Panc1 (cell line): ENCODE results near the gene LAYN. TPM values are rescaled to one million over a fixed set of nuclear protein-coding genes. Genes with fewer than 3 reads are reported as not detected.
A peak's percentile ranks its signal among the peaks of the same experiment; 100 is the strongest.

Experiments used
- ATAC-seq: fragments of 200-7000 bp; cut with Tn5 transposase; 2 replicates; pipeline ENCODE4 v1.9.1; 2020; ENCODE audit warnings: mild to moderate bottlenecking, moderate library complexity
- BruUV-seq: library from RNA; stranded (reverse); fragments of 400-500 nt; replicated peaks from 2 replicates; lab custom pipeline; 2021; lab: Mats Ljungman, UMichigan
- CTCF ChIA-PET: fragments of 300-600 bp; sonication (Branson Sonifier 250); formaldehyde crosslinking; loops from one replicate; lab custom pipeline; 2022; ENCODE audit warnings: antibody characterized with exemption; lab: Charles Lee
- POLR2A ChIA-PET: fragments of 300-600 bp; sonication (Branson Sonifier 250); formaldehyde crosslinking; loops from one replicate; lab custom pipeline; 2022; ENCODE audit warnings: antibody characterized with exemption; lab: Charles Lee
- DNase-seq: peaks from one replicate; pipeline ENCODE4 v3.0.0-alpha.2; 2010; ENCODE audit warnings: low read depth, low spot score
- H3K27ac ChIP-seq: 2 replicates; pipeline ENCODE4 v1.5.1; 2011; ENCODE audit warnings: mild to moderate bottlenecking, low read length, inconsistent platforms
- H3K27me3 ChIP-seq: fragments of 200-500 bp; sonication (Bioruptor generic); 2 replicates; pipeline ENCODE4 v1.6.0; 2014; ENCODE audit warnings: low read length, inconsistent platforms; ENCODE audit not compliant: control insufficient read depth, insufficient read depth
- H3K36me3 ChIP-seq: fragments of 200-500 bp; sonication (Bioruptor generic); 2 replicates; pipeline ENCODE4 v1.5.1; 2014; ENCODE audit warnings: inconsistent platforms, mild to moderate bottlenecking, low read length, moderate library complexity; ENCODE audit not compliant: control insufficient read depth, insufficient read depth
- H3K4me1 ChIP-seq: 2 replicates; pipeline ENCODE4 v1.5.1; 2011; ENCODE audit warnings: inconsistent platforms, mild to moderate bottlenecking, low read length, moderate library complexity; ENCODE audit not compliant: control insufficient read depth, insufficient read depth
- H3K4me3 ChIP-seq, 2 experiments: 2 replicates each; pipeline ENCODE4 v1.5.1; 2011 to 2012; ENCODE audit warnings: low read depth in 2 of 2, low read length in 2 of 2, mild to moderate bottlenecking in 2 of 2, inconsistent platforms in 1 of 2, moderate library complexity in 1 of 2
- H3K9me3 ChIP-seq: fragments of 200-500 bp; sonication (Bioruptor generic); 2 replicates; pipeline ENCODE4 v1.5.1; 2014; ENCODE audit warnings: low read depth, mild to moderate bottlenecking, inconsistent platforms, low read length, moderate library complexity; ENCODE audit not compliant: control insufficient read depth, insufficient read depth
- POLR2AphosphoS5 ChIP-seq: IDR thresholded peaks from 2 replicates; pipeline ENCODE4 v1.6.1; 2012; ENCODE audit warnings: mild to moderate bottlenecking, low read depth, low read length, moderate library complexity
- SIN3A ChIP-seq: IDR thresholded peaks from 2 replicates; pipeline ENCODE4 v1.6.1; 2012; ENCODE audit warnings: low read depth, mild to moderate bottlenecking, low read length, moderate library complexity, borderline replicate concordance; ENCODE audit not compliant: insufficient read depth
- in situ Hi-C: cut with HindIII; loops from 2 replicates; pipeline ENCODE4 v1.10.0; 2016; ENCODE audit warnings: low sequenced_read_pairs, low pct_unique_long_range_greater_than_20kb
- intact Hi-C: fragments of 100-400 bp; cut with micrococcal nuclease; formaldehyde crosslinking; loops from one replicate; pipeline ENCODE4 v1.10.0; 2022; ENCODE audit not compliant: unreplicated experiment
- total RNA-seq: library from RNA; stranded (reverse); gene quantifications from one replicate; pipeline ENCODE4 v1.2.1, GENCODE V29; 2021; ENCODE audit not compliant: unreplicated experiment
- TF ChIP-seq, protein P1 (sequence below), 2 experiments: IDR thresholded peaks; 2 replicates each; pipeline ENCODE4 v1.6.1; 2011 to 2012; ENCODE audit warnings: low read depth in 2 of 2, control low read depth in 1 of 2, low read length in 1 of 2, mild to moderate bottlenecking in 1 of 2, moderate library complexity in 1 of 2; ENCODE audit not compliant: insufficient read depth in 1 of 2
- TF ChIP-seq, protein P2 (sequence below): fragments of 450-650 bp; IDR thresholded peaks from 2 replicates; pipeline ENCODE4 v1.5.1; 2017; ENCODE audit warnings: mild to moderate bottlenecking

LAYN gene
- total RNA-seq, 1 experiment from 2014 or later, result 3.6 TPM

DNA sequence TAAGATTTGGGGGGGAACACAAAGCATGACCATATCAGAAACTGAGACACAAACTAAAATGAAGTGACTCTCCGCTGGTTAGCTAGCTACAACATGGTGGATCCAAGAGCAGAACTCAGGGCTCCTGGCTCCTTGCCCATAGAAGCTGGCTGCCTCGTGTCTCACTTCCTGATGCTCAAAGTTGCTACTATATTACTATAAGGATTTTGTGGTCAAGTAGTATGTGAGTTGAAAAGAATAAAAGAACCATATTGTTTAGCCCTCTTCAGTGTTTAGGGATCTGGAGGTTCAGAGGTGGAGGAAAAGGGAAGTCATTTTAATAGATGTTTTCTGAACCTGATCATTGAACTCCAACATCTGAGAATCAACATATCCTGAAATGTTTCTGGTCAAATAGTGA lies 44.9 kb downstream of the LAYN start:
- no peaks in the 10 kb centered on the region for H3K9me3 ChIP-seq
- ChIA-PET POLR2A (no interaction called here), CTCF (no interaction called here)
- in situ Hi-C loops, result no loop called here
- intact Hi-C loops, result loop anchor here (5.0 kb wide), 1 partner anchor 192 kb away; no protein-coding TSS in a partner anchor
- H3K4me3 ChIP-seq, result no peak overlapping the region
- ATAC-seq (no peak), DNase-seq (no peak)
- H3K36me3 ChIP-seq, result no peaks in the 10 kb centered on the region
- no TSS peak for BruUV-seq
- no peaks in the 10 kb centered on the region for H3K27me3 ChIP-seq
- no peak overlapping the region for H3K27ac ChIP-seq
- TF ChIP-seq, protein P1, sequence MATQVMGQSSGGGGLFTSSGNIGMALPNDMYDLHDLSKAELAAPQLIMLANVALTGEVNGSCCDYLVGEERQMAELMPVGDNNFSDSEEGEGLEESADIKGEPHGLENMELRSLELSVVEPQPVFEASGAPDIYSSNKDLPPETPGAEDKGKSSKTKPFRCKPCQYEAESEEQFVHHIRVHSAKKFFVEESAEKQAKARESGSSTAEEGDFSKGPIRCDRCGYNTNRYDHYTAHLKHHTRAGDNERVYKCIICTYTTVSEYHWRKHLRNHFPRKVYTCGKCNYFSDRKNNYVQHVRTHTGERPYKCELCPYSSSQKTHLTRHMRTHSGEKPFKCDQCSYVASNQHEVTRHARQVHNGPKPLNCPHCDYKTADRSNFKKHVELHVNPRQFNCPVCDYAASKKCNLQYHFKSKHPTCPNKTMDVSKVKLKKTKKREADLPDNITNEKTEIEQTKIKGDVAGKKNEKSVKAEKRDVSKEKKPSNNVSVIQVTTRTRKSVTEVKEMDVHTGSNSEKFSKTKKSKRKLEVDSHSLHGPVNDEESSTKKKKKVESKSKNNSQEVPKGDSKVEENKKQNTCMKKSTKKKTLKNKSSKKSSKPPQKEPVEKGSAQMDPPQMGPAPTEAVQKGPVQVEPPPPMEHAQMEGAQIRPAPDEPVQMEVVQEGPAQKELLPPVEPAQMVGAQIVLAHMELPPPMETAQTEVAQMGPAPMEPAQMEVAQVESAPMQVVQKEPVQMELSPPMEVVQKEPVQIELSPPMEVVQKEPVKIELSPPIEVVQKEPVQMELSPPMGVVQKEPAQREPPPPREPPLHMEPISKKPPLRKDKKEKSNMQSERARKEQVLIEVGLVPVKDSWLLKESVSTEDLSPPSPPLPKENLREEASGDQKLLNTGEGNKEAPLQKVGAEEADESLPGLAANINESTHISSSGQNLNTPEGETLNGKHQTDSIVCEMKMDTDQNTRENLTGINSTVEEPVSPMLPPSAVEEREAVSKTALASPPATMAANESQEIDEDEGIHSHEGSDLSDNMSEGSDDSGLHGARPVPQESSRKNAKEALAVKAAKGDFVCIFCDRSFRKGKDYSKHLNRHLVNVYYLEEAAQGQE (IDR thresholded peaks at IDR 0.05; ENCODE audit: insufficient read depth in 1 of 2, low read depth in 2 of 2, low read length in 1 of 2), result no peak
- TF ChIP-seq SIN3A (no peak), POLR2AphosphoS5 (no peak)
- TF ChIP-seq, protein P2, sequence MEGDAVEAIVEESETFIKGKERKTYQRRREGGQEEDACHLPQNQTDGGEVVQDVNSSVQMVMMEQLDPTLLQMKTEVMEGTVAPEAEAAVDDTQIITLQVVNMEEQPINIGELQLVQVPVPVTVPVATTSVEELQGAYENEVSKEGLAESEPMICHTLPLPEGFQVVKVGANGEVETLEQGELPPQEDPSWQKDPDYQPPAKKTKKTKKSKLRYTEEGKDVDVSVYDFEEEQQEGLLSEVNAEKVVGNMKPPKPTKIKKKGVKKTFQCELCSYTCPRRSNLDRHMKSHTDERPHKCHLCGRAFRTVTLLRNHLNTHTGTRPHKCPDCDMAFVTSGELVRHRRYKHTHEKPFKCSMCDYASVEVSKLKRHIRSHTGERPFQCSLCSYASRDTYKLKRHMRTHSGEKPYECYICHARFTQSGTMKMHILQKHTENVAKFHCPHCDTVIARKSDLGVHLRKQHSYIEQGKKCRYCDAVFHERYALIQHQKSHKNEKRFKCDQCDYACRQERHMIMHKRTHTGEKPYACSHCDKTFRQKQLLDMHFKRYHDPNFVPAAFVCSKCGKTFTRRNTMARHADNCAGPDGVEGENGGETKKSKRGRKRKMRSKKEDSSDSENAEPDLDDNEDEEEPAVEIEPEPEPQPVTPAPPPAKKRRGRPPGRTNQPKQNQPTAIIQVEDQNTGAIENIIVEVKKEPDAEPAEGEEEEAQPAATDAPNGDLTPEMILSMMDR, result no peak
- H3K4me1 ChIP-seq, result no peaks in the 10 kb centered on the region

DNA sequence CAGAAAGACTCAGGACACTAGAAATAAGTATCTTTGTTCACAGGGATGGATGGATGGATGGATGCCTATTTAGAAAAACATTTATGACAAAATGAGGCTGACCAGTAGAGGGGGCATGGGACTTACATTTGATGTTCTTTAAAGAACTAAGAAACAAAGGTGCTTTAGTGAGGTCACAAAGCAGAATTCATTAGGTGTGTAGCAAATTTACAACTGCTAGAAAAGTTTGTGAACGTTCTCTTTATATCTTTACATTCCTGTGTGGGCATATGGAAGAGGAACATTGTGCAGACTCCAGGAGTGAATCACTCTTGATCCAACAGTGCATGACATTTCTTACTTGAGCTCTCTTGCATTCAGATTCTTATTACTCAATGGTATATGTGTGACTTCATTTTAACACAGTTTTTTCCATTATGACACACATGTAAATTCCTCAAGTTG lies 45.9 kb downstream of the LAYN start:
- H3K4me1 ChIP-seq, result no peaks in the 10 kb centered on the region
- H3K27ac ChIP-seq, result no peak overlapping the region
- H3K27me3 ChIP-seq, result no peaks in the 10 kb centered on the region
- TF ChIP-seq, protein P2, result peak; percentile 77; the same call in 1 of the 2 replicates
- no peak for TF ChIP-seq SIN3A
- ChIA-PET CTCF (interaction anchor here (1.0 to 1.4 kb wide), 2 partner anchors 191 to 255 kb away, joined by 3 read pairs; no protein-coding TSS in a partner anchor), POLR2A (interaction anchor here (0.6 kb wide), 1 partner anchor 454 kb away, joined by 5 read pairs; no protein-coding TSS in a partner anchor)
- DNase-seq (peak; percentile 42), ATAC-seq (peak; percentile 87)
- BruUV-seq, result no TSS peak
- H3K36me3 ChIP-seq, result no peaks in the 10 kb centered on the region
- intact Hi-C loops (loop anchor here (1.0 to 5.0 kb wide), 2 partner anchors 191 to 255 kb away; no protein-coding TSS in a partner anchor), in situ Hi-C loops (no loop called here)
- H3K4me3 ChIP-seq, result no peak overlapping the region
- H3K9me3 ChIP-seq, result no peaks in the 10 kb centered on the region
